ENCODE results near the gene PARD3B. TPM values are rescaled to one million over a fixed set of nuclear protein-coding genes. Genes with fewer than 3 reads are reported as not detected.

The PARD3B gene
- total and polyA plus RNA-seq, 2 of the 13 experiments (the other 11 are each of a cell fraction or from before 2014, with no cell fraction given) = 0.71 to 2.3 TPM

DNA sequence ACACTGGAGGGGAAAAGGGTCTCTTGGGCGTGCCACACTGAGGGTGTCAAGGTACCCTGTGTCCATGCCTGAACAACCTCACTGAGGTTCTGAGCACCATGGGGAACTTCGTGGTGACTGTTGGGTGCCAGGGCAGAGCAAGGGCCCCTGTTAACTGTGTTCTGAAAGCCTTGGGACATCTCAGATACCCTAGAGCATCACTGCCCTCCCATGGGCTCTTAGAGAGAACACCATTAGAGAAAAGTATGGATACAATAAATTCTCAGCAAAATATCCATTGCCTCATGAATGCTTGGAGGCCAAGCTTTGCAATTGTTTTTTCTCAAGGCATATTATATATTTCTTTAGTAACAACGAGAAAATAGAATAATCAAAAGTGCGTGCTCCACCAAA, 648.6 kb downstream of the PARD3B start:
- no peak overlapping the region for H3K27ac ChIP-seq (ENCODE audit: extremely low read length, insufficient read depth, low read length)
- no peak overlapping the region for H3K4me2 ChIP-seq (ENCODE audit: low read depth, low read length)
- ChIA-PET POLR2A (no interaction called here), CTCF (ENCODE audit: low intra/inter-chr PET ratio, low total read pairs) (no interaction called here)
- FAIRE-seq = no peak
- no peaks in the 10 kb centered on the region; the same call in 1 of the 2 replicates for H3K9me3 ChIP-seq (ENCODE audit: low read length)
- 42% methylated on average over 4 of the region's 4 CpGs for WGBS (ENCODE audit: low lambda C conversion rate)
- no peaks in the 10 kb centered on the region for H4K20me1 ChIP-seq (ENCODE audit: insufficient read depth, low read length)
- 0 out of 2 replicates have a peak, but pooled peaks cover 8% of the 10 kb centered on the region for H3K4me1 ChIP-seq (ENCODE audit: insufficient read depth, low read length)
- H3K27me3 ChIP-seq (ENCODE audit: control insufficient read depth in 1 of 2, insufficient read depth in 2 of 2, low read length in 2 of 2) = no peaks in the 10 kb centered on the region
- no peak overlapping the region for H3K9ac ChIP-seq (ENCODE audit: insufficient read depth, low read depth, low read length)
- H3K79me2 ChIP-seq (ENCODE audit: insufficient read depth, low read length) = no peaks in the 10 kb centered on the region
- no peak for DNase-seq (ENCODE audit: low spot score)
- BruUV-seq (replicated peaks) = no TSS peak
- intact Hi-C loops (cut with micrococcal nuclease; ENCODE audit: unreplicated experiment) (no loop called here), in situ Hi-C loops (cut with HindIII; ENCODE audit: extremely low pct_ligation_motif_present, low pct_unique_long_range_greater_than_20kb) (no loop called here)
- no peaks in the 10 kb centered on the region for H3K36me3 ChIP-seq (replicated peaks in 1 of 2; ENCODE audit: control insufficient read depth in 1 of 2, insufficient read depth in 2 of 2, low read length in 2 of 2)
- ATAC-seq = no peak
- no peak overlapping the region for H3K4me3 ChIP-seq (replicated peaks in 1 of 3; ENCODE audit: insufficient read depth in 1 of 3, low read depth in 2 of 3, low read length in 3 of 3)
- H2AFZ ChIP-seq (ENCODE audit: low read length) = no peak overlapping the region
- TF ChIP-seq ZNF33A (CRISPR knock-in tag; IDR thresholded peaks at IDR 0.05; ENCODE audit: borderline replicate concordance) (no peak), YEATS4 (CRISPR knock-in tag; IDR thresholded peaks at IDR 0.05; ENCODE audit: borderline replicate concordance) (no peak), ZNF792 (CRISPR knock-in tag; IDR thresholded peaks at IDR 0.05) (no peak), ZBTB49 (CRISPR knock-in tag; IDR thresholded peaks at IDR 0.05; ENCODE audit: borderline replicate concordance) (no peak), ZNF563 (CRISPR knock-in tag; IDR thresholded peaks at IDR 0.05) (no peak), SUZ12 (IDR thresholded peaks at IDR 0.05; ENCODE audit: low read depth, low read length) (no peak), ZNF557 (CRISPR knock-in tag; IDR thresholded peaks at IDR 0.05) (no peak), MYNN (CRISPR knock-in tag; IDR thresholded peaks at IDR 0.05; ENCODE audit: low read depth) (no peak), ZBTB2 (CRISPR knock-in tag; IDR thresholded peaks at IDR 0.05; ENCODE audit: low read depth) (no peak), ZNF616 (CRISPR knock-in tag; IDR thresholded peaks at IDR 0.05; ENCODE audit: low read depth) (no peak), KLF6 (CRISPR knock-in tag; IDR thresholded peaks at IDR 0.05) (no peak), RFX3 (CRISPR knock-in tag; IDR thresholded peaks at IDR 0.05) (no peak), HMGA1 (CRISPR knock-in tag; conservative IDR thresholded peaks at IDR 0.05) (no peak)
- TF ChIP-seq, protein P1, sequence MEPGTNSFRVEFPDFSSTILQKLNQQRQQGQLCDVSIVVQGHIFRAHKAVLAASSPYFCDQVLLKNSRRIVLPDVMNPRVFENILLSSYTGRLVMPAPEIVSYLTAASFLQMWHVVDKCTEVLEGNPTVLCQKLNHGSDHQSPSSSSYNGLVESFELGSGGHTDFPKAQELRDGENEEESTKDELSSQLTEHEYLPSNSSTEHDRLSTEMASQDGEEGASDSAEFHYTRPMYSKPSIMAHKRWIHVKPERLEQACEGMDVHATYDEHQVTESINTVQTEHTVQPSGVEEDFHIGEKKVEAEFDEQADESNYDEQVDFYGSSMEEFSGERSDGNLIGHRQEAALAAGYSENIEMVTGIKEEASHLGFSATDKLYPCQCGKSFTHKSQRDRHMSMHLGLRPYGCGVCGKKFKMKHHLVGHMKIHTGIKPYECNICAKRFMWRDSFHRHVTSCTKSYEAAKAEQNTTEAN (CRISPR knock-in tag; conservative IDR thresholded peaks at IDR 0.05) = no peak
- TF ChIP-seq, protein P2, sequence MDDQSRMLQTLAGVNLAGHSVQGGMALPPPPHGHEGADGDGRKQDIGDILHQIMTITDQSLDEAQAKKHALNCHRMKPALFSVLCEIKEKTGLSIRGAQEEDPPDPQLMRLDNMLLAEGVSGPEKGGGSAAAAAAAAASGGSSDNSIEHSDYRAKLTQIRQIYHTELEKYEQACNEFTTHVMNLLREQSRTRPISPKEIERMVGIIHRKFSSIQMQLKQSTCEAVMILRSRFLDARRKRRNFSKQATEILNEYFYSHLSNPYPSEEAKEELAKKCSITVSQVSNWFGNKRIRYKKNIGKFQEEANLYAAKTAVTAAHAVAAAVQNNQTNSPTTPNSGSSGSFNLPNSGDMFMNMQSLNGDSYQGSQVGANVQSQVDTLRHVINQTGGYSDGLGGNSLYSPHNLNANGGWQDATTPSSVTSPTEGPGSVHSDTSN (CRISPR knock-in tag; IDR thresholded peaks at IDR 0.05; ENCODE audit: borderline replicate concordance) = no peak
- TF ChIP-seq, protein P3, sequence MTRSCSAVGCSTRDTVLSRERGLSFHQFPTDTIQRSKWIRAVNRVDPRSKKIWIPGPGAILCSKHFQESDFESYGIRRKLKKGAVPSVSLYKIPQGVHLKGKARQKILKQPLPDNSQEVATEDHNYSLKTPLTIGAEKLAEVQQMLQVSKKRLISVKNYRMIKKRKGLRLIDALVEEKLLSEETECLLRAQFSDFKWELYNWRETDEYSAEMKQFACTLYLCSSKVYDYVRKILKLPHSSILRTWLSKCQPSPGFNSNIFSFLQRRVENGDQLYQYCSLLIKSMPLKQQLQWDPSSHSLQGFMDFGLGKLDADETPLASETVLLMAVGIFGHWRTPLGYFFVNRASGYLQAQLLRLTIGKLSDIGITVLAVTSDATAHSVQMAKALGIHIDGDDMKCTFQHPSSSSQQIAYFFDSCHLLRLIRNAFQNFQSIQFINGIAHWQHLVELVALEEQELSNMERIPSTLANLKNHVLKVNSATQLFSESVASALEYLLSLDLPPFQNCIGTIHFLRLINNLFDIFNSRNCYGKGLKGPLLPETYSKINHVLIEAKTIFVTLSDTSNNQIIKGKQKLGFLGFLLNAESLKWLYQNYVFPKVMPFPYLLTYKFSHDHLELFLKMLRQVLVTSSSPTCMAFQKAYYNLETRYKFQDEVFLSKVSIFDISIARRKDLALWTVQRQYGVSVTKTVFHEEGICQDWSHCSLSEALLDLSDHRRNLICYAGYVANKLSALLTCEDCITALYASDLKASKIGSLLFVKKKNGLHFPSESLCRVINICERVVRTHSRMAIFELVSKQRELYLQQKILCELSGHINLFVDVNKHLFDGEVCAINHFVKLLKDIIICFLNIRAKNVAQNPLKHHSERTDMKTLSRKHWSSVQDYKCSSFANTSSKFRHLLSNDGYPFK (CRISPR knock-in tag; IDR thresholded peaks at IDR 0.05; ENCODE audit: borderline replicate concordance) = no peak

All from HepG2 (cell line).